Keratinocyte (primary cell): ENCODE results near the gene CHCHD6.

Experiments
- EZH2 ChIP-seq: IDR thresholded peaks from one replicate; pipeline ENCODE4 v1.6.1; 2012; ENCODE audit warnings: inconsistent platforms, mild to moderate bottlenecking, low read length, moderate library complexity
- TF ChIP-seq, protein P1 (sequence below), 3 experiments: IDR thresholded peaks in 1 of 3; conservative IDR thresholded peaks in 1 of 3; optimal IDR thresholded peaks in 1 of 3; 2 replicates in 2 of 3; 3 replicates in 1 of 3; pipeline versions ENCODE3 to v1.5.1; 2011; ENCODE audit warnings: low read length in 3 of 3, mild to moderate bottlenecking in 3 of 3, moderate library complexity in 2 of 3, control low read depth in 1 of 3, inconsistent platforms in 1 of 3; ENCODE audit not compliant: insufficient read depth in 2 of 3; ENCODE audit errors: extremely low read depth in 1 of 3

- TF ChIP-seq, protein P1, sequence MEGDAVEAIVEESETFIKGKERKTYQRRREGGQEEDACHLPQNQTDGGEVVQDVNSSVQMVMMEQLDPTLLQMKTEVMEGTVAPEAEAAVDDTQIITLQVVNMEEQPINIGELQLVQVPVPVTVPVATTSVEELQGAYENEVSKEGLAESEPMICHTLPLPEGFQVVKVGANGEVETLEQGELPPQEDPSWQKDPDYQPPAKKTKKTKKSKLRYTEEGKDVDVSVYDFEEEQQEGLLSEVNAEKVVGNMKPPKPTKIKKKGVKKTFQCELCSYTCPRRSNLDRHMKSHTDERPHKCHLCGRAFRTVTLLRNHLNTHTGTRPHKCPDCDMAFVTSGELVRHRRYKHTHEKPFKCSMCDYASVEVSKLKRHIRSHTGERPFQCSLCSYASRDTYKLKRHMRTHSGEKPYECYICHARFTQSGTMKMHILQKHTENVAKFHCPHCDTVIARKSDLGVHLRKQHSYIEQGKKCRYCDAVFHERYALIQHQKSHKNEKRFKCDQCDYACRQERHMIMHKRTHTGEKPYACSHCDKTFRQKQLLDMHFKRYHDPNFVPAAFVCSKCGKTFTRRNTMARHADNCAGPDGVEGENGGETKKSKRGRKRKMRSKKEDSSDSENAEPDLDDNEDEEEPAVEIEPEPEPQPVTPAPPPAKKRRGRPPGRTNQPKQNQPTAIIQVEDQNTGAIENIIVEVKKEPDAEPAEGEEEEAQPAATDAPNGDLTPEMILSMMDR (optimal IDR thresholded peaks at IDR 0.05 in 1 of 3, IDR thresholded peaks at IDR 0.05 in 1 of 3, conservative IDR thresholded peaks at IDR 0.05 in 1 of 3; ENCODE audit: extremely low read depth in 1 of 3, insufficient read depth in 2 of 3, low read length in 3 of 3) = no peak
- no peak for TF ChIP-seq EZH2
These were observed 179.2 kb downstream of the CHCHD6 start for GRCh38 chr3:126883241-126883640.
